Measurements from ENCODE around the gene PDIA6.

PDIA6 gene

GRCh38 chr2:10764096-10764785, 48.3 kb downstream of the PDIA6 start:
- no peak for DNase-seq (ENCODE audit: low read depth)

DNA sequence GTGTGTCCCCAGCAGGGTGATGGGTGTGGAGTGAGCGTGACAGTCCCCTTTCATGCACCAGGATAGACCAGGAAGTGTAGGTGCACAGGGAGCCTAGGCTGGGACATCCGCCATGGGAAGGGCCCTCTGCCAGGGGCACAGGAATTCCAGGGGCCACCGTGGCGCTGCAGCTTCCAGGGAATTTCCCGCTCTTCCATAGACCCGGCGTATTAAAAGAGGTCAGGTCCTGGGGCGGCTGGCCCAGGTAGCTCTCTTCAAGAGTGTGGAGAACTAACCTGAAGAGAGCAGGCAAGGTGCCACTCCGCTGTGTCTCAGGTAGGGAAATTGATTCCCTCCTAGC, 49.2 kb downstream of the PDIA6 start:
- DNase-seq (ENCODE audit: low read depth): no peak

- peak; percentile 24 for DNase-seq (ENCODE audit: low read depth)
Measured at GRCh38 chr2:10762651-10763460, 49.7 kb downstream of the PDIA6 start.

- DNase-seq (ENCODE audit: low read depth): no peak
Measured at GRCh38 chr2:10761591-10761990, 51.0 kb downstream of the PDIA6 start.

- DNase-seq (ENCODE audit: low read depth): no peak
Measured at GRCh38 chr2:10760794-10761504, 51.6 kb downstream of the PDIA6 start.

- no peak for DNase-seq (ENCODE audit: low read depth)
Measured at GRCh38 chr2:10759151-10759714, 53.4 kb downstream of the PDIA6 start.

GRCh38 chr2:10757814-10758286, 54.7 kb downstream of the PDIA6 start:
- DNase-seq (ENCODE audit: low read depth): no peak

- no peak for DNase-seq (ENCODE audit: low read depth)
Measured at GRCh38 chr2:10755621-10756020, 57.0 kb downstream of the PDIA6 start.

DNA sequence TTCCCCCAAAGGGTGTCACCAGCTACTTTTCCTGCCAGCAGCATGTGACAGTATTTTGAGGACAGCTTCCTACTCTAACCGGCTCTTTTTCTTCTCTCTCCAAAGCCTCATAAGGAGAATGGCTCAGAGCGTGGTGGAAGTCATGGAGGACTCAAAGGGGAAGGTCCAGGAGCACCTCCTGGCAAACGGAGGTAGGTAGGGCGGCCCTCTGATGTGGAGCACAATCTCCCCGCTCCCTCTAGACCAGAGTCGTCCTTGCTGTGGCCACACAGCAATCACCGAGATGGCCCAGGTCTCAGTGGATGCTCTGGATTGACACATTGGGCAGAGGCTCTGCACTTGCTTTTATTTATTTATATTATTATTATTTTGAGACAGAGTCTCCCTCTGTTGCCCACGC, 58.7 kb downstream of the PDIA6 start:
- no peak for DNase-seq (ENCODE audit: low read depth)

DNA sequence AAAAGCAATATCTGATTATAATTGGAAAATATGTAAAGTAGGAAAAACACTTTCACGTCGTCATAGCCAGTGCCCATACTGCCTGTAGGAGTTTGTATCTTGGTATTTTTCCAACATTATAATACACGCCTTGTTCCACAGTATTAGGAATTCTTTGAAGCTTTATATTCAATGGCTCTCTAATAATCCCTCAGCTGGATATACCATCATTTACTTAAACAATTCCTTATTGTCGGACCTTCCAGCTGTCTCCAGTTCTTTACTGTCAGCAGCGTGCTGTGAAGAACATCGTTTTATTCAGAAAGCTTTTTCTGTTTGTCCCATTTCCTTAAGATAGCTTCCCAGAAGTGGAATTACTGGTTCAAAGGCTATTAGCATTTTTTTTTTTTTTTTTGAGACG, 59.4 kb downstream of the PDIA6 start:
- DNase-seq (ENCODE audit: low read depth): no peak

GRCh38 chr2:10752236-10752635, 60.3 kb downstream of the PDIA6 start:
- DNase-seq (ENCODE audit: low read depth): no peak

DNA sequence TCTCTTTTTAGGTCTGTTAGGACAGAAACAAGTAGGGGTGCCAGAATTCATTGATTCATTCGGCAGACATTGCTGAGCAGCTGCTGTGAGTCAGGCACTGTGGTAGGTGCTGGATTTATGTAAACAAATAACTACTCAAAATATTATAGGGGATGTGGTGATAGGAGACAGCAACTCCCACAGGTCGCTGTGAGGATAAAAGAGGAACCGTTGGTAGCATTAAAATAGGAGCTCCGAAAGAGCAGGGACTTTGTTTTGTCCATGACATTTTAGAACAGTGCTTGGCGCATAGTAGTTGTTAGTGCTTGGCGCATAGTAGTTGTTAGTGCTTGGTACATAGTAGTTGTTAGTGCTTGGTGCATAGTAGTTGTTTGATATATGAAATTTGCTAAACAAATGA, 62.0 kb downstream of the PDIA6 start:
- peak; percentile 49 for DNase-seq (ENCODE audit: low read depth)

DNA sequence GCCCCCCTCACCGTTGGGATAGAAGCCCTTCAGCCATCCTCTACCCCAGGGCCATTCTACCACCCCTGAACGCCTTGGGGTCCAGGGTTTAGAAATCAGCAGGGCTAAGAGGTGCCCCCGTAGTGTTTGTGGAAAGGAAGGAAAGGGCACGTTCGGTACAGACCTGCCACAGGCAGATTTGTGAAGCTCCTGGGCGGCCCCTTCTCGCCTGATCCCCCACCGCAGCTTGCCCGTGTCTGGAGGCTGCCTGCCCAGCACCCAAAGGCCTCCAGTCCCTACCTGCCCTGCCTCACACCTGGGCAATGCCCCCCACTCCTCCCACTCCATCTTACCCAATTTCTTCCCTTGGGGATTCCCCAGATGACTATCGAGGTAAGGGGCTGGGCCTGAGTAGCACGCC, 69.9 kb downstream of the PDIA6 start:
- no peak for DNase-seq (ENCODE audit: low read depth)

GRCh38 chr2:10741139-10741538, 71.4 kb downstream of the PDIA6 start:
- no peak for DNase-seq (ENCODE audit: low read depth)

- no peak for DNase-seq (ENCODE audit: low read depth)
Measured at GRCh38 chr2:10740226-10740625, 72.4 kb downstream of the PDIA6 start.

GRCh38 chr2:10738192-10738591, 74.4 kb downstream of the PDIA6 start:
- DNase-seq (ENCODE audit: low read depth): no peak

DNA sequence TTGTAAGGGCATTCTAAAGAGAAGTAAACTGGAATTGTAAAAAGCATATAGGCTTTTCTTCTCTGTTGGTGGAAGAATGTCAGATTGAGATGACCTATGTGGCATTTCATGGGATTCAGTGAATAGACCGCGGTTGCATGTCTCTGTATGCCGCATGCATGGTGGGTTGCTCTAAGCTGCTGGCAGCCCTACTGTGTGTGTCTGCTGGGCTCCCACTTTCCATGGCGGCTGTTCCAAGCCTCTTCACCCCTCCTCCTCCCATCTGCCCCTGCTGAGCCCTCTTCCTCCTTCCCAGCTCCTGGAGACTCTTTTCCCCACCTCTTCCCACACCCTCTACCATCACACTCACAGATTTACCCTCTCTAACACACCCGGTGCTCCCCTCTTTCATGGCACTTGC, 78.6 kb downstream of the PDIA6 start:
- no peak for DNase-seq (ENCODE audit: low read depth)

GRCh38 chr2:10733566-10733925, 79.0 kb downstream of the PDIA6 start:
- DNase-seq (ENCODE audit: low read depth): no peak
